IPS DF 4.7 (cell line): ENCODE data around the gene GRID1.
"Not testable (repeated sequence)": the region's sequence is repeated elsewhere in the genome, so short reads cannot be mapped to it uniquely, and the experiment has no call there.

Source experiments
- DNase-seq: peaks from one replicate; pipeline ENCODE4 v3.0.0-alpha.2; 2013; ENCODE audit warnings: low spot score; ENCODE audit errors: extremely low read depth

GRID1 gene

GRCh38 chr10:86085686-86086085, 280.9 kb downstream of the GRID1 start:
- DNase-seq, result no peak

- DNase-seq, result no peak
Observed at GRCh38 chr10:86085136-86085535, 281.5 kb downstream of the GRID1 start.

- DNase-seq, result no peak
Observed at GRCh38 chr10:86084585-86084984, 282.0 kb downstream of the GRID1 start.

GRCh38 chr10:86083664-86084175, 282.9 kb downstream of the GRID1 start:
- no peak for DNase-seq

GRCh38 chr10:86083206-86083605, 283.4 kb downstream of the GRID1 start:
- DNase-seq, result no peak

GRCh38 chr10:86082556-86082955, 284.0 kb downstream of the GRID1 start:
- no peak for DNase-seq

- DNase-seq, result peak; percentile 41
Observed at GRCh38 chr10:86079088-86079487, 287.5 kb downstream of the GRID1 start.

GRCh38 chr10:86078639-86079035, 288.0 kb downstream of the GRID1 start:
- no peak for DNase-seq

GRCh38 chr10:86077871-86078638, 288.5 kb downstream of the GRID1 start:
- no peak for DNase-seq

GRCh38 chr10:86077271-86077670, 289.3 kb downstream of the GRID1 start:
- DNase-seq, result no peak

- DNase-seq, result not testable (repeated sequence)
Observed at GRCh38 chr10:86076497-86076896, 290.1 kb downstream of the GRID1 start.

- DNase-seq, result no peak
Observed at GRCh38 chr10:86075512-86075911, 291.1 kb downstream of the GRID1 start.

GRCh38 chr10:86074294-86074693, 292.3 kb downstream of the GRID1 start:
- DNase-seq, result no peak

- no peak for DNase-seq
Observed at GRCh38 chr10:86073199-86073977, 293.2 kb downstream of the GRID1 start.

GRCh38 chr10:86072413-86072812, 294.2 kb downstream of the GRID1 start:
- no peak for DNase-seq

GRCh38 chr10:86071758-86072157, 294.8 kb downstream of the GRID1 start:
- no peak for DNase-seq

- no peak for DNase-seq
Observed at GRCh38 chr10:86071145-86071544, 295.4 kb downstream of the GRID1 start.

- DNase-seq, result no peak
Observed at GRCh38 chr10:86070278-86070677, 296.3 kb downstream of the GRID1 start.

GRCh38 chr10:86068231-86069054, 298.2 kb downstream of the GRID1 start:
- DNase-seq, result no peak

GRCh38 chr10:86067436-86068050, 299.1 kb downstream of the GRID1 start:
- no peak for DNase-seq

- DNase-seq, result no peak
Observed at GRCh38 chr10:86066696-86067095, 299.9 kb downstream of the GRID1 start.
